HG03439 (cell line): Measurements from ENCODE around the gene TBC1D22A.
A peak's percentile ranks its signal among the peaks of the same experiment; 100 is the strongest.
"Not testable (repeated sequence)": the region's sequence is repeated elsewhere in the genome, so short reads cannot be mapped to it uniquely, and the experiment has no call there.

ENCODE experiments used
- ATAC-seq: cut with Tn5 transposase; IDR thresholded peaks from one replicate; pipeline ENCODE4 v1.9.1; 2021; ENCODE audit warnings: mild to moderate bottlenecking, moderate library complexity; ENCODE audit not compliant: unreplicated experiment

Gene TBC1D22A

DNA sequence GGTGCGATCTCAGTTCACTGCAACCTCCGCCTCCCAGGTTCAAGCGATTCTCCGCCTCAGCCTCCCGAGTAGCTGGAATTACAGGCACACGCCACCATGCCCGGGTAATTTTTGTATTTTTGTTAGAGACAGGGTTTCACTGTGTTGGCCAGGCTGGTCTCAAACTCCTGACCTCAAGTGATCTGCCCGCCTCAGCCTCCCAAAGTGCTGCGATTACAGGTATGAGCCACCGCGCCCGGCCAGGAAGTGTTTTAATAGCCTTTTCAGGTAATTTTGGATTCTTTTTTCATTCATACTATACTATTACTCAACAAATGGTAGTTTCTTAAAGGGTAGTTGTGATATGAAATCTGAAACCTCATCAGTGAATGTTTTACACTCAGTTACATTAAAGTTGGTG, 216.2 kb downstream of the TBC1D22A start:
- ATAC-seq, result not testable (repeated sequence)

GRCh38 chr22:46979506-46979905, 217.1 kb downstream of the TBC1D22A start:
- no peak for ATAC-seq

GRCh38 chr22:46980392-46980791, 217.9 kb downstream of the TBC1D22A start:
- ATAC-seq, result no peak

- no peak for ATAC-seq
These were observed 220.2 kb downstream of the TBC1D22A start for GRCh38 chr22:46982635-46983034.

DNA sequence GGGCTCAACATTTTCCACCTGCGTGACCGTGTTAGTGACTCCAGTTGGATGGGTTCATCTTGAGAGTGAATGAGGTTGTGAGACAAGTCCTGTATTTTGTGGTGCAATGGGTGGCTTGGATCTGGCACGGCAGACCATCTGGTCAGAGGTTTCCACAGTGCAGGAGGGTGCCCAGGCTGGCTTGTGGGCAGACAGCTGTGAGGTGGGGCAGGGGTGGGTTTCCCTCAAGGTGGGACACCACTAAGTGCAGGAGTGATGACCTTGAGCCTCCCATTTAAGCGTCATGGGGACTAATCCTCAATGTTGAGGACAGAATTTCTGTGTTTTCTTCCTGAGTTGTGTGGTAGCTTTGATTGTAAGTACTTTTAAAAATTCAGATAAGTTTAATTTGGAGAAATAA, 220.6 kb downstream of the TBC1D22A start:
- ATAC-seq, result no peak

- no peak for ATAC-seq
These were observed 222.5 kb downstream of the TBC1D22A start for GRCh38 chr22:46984751-46985506.

DNA sequence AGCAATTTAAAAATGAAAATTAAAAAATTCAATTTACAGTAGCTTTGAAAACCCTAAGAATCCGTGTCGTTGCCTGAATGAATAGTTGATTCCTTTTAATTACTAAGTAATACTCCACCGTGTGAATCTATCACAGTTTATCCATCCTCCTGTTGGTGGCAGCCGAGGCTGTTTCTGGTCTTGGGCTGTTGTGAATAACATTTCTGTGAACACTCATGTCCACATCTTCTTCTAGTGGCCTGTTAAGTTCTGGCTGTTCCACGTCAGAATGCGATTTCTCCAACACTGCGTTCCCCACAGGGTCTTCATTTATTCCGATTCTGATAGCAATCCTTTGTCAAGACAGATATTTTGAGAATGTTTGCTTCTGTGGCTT, 223.0 kb downstream of the TBC1D22A start:
- ATAC-seq, result no peak

- ATAC-seq, result no peak
These were observed 224.3 kb downstream of the TBC1D22A start for GRCh38 chr22:46986788-46987187.

- ATAC-seq, result no peak
These were observed 228.6 kb downstream of the TBC1D22A start for GRCh38 chr22:46990937-46991550.

GRCh38 chr22:46991666-46992065, 229.2 kb downstream of the TBC1D22A start:
- no peak for ATAC-seq

- no peak for ATAC-seq
These were observed 229.8 kb downstream of the TBC1D22A start for GRCh38 chr22:46992121-46992731.

GRCh38 chr22:46993633-46994032, 231.2 kb downstream of the TBC1D22A start:
- ATAC-seq, result no peak

DNA sequence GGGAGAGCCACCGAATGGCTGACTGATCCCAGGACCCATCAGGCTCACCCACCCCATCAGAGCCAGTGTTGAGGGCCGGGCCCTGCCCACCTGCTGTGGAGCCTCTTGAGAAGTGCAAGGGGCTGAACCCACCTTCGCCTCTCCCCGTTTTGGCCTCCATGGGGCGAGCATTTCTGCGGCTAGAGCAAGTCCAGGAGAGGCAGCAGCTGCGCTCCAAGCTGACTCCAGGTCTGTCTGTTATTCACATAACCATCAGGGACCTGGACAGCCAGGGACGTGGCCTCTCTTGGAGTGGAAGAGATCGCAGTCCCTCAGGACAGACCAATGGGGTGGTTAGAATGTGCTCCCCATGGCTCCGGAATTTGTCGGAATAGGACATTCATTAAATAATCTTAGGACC, 231.8 kb downstream of the TBC1D22A start:
- ATAC-seq, result no peak

DNA sequence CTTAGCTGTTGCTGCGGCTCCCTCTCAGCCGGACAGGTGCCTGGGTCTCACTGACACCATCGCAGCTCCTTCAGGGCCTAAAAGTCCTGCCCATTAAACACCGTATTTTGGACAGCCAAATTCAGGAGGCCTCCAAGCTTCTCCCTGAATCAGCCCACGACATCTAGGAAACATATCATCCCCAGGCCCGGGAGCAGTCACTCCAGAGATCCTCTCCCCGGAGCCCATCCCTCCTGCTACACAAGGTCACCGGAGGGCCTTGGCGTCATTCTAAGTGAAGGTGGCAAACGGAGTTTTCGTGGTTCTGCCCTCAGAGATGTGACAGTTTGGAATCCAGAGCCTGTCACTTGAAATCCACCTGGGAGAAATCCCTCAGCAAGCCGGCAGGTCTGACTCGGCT, 232.5 kb downstream of the TBC1D22A start:
- no peak for ATAC-seq

DNA sequence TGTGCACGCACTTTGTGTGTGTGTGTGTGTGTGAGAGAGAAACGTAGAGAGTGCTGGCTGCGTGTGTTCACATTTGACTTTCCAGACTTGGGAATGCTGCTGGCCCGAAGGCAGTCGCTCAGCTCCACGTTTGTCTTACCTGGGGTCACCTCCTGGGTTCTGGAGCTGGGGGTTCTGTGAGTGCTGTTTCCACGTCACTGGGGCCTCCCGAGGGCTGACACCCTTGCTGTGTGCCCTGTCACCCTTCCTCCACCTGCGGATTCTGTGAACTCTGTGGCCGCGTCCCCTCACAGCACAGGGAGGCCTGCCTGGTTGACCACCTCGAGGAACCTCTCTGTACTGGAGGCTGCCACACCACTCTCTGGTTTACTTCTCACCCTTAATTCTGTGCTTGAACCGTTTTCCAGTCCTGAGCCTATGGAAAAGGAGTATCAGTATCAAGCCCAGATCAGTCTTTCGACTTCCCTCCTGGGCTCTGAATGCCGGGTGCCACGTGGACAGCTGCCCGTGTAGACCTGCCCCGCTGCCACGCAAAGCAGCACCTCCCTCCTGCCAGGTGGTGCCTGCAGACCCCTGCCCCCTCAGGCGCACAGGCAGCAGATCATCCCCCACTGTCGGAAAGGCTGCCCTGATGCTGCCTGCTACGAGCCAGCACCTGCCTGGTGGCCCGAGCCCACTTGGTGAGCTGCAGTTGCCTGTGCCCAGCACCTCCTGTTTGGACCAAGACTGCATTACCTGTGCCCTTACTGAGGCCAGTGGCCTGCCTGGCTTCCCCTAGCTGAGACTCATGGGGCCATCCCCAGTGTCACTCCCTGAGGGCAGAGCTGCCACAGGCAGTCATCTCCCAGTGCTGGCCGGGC, 233.3 kb downstream of the TBC1D22A start:
- no peak for ATAC-seq

DNA sequence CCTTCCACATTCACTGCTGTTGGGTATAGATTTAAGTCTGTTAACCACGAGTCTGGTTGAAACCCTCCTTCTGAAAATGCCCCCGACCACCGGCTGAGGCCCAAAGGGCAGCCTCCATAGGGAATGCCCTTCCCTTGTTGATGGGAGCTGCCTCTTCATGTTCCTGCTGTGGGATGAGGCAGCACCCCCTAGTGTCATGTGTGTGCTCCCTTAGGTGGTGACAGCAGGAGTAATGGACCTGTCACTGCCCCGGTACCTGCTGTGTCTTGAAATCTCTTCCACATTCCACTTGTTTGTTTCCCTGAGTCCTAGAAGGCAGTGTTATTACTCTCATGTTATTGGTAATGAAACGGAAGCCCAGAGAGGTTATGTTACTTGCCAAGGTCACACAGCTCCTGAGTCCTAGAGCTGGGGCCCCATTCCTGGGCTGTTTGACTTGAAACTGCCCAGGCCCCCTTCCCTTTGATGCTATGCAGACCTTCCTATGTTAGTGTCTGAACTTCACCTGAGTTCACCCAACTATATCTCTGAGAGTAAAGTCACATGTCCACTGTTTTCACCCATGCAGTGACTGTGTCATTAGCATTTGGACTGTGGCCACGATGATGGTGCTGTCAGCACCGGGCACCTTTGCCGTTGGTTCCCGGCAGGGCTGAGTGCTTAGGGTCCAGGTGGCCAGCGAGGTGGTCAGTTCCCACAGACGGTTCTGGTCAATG, 234.3 kb downstream of the TBC1D22A start:
- no peak for ATAC-seq

- ATAC-seq, result no peak
These were observed 235.0 kb downstream of the TBC1D22A start for GRCh38 chr22:46997311-46997970.

DNA sequence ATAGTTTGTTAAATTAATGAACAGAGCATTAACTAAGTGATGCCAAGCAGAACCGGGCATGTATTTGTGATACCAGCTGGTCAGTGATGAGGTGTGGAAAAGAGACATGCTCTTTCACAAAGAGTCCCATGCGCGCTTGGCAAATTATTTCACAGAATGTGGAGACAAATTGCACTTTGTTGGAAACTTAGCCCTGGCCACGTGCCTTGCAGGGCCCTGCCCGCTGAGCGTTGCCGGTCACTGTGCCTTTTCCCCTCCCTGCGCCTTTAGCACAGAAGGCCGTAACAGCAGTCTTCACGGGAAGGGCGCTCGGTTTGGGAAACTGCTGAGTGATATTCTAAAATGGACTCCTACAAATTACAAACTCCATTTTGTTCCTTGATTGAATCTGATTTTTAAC, 235.9 kb downstream of the TBC1D22A start:
- ATAC-seq, result no peak

DNA sequence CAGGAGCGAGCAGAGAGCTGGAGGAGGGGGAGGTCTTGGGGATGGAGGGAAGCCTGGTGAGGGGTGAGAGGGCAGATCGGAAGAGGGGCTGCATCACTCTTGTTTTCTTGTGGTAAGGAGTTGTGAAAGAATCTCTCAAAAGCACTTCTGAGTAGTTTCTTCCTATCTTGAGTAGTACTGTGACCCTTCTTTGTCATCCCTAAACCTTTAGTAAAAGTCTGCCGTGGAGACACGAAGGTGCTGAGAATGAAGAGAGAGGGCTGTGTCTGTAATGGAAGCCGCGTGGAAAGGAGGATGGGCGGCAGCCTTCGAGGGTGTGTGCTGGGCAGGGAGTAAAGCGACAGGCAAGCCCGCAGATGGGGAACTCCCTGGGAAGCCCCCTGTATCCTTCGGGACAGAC, 237.8 kb downstream of the TBC1D22A start:
- no peak for ATAC-seq

GRCh38 chr22:47000888-47001287, 238.4 kb downstream of the TBC1D22A start:
- peak; percentile 48 for ATAC-seq
